Stimulated activated CD8-positive, alpha-beta memory T cell treated with anti-CD3 and anti-CD28 coated beads, Interleukin-4, amount 100 ng/mL, for 4 hours (primary cell): Measurements from ENCODE around the gene SPON2.

Experiments
- DNase-seq, 2 donors: peaks; one replicate each; pipeline ENCODE4 v3.0.0-alpha.2; 2020; ENCODE audit warnings: low read depth in 2 of 2, low spot score in 1 of 2

SPON2 gene

GRCh38 chr4:1208970-1209704 is 36.8 kb upstream of the SPON2 start:
- DNase-seq = no peak

DNA sequence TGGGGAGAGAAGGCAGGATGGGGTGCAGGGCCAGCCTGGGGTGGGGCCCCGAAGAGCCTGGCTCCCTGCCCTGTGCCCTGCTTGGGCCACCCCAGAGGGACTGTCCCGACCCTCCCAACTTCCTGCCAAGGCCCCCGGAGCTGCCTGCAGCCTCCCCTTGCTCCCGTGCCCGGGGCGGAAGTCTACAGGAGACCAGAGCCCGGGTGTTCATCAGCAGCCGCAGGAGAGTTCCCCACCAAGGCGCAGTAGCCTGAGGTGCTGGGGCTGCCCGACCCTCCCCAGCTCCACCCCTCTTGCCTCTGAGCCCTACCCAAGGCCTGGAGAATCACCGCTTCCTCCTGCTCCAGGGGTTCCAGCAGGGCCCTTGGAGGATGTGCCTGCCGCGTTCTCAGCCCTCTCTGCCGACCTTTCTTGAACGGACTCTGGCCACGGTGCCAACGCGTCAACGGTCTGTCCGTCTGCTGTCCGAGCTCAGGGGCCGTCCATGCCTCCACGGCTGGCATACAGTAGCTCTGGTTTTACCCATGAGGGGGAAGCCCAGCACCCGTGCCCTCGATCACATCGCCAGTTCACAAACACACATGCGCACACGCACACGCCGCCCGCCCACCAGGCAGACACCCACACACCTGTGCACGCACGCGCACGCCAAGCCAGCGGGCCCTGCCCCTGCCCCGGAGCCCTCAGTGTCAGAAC is 36.0 kb upstream of the SPON2 start:
- DNase-seq = no peak

- no peak for DNase-seq
Measured at GRCh38 chr4:1207603-1208265, 35.4 kb upstream of the SPON2 start.

DNA sequence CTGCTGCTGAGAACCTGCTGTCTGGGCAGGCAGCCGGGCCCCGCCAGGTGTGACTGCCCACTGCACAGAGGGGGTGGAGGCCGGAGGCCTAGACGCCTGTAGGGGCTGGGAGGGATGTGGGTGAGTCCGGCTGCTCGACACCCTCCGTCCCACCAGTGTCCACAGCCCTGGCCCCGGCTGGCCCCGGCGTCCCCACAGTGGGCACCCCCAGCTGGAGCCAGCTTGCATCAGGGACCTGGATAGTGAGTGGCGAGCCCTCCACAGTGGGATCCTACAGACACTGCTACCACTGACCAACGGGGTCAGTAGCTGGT is 34.7 kb upstream of the SPON2 start:
- no peak for DNase-seq

- DNase-seq = no peak
Measured at GRCh38 chr4:1206299-1207156, 34.1 kb upstream of the SPON2 start.

DNA sequence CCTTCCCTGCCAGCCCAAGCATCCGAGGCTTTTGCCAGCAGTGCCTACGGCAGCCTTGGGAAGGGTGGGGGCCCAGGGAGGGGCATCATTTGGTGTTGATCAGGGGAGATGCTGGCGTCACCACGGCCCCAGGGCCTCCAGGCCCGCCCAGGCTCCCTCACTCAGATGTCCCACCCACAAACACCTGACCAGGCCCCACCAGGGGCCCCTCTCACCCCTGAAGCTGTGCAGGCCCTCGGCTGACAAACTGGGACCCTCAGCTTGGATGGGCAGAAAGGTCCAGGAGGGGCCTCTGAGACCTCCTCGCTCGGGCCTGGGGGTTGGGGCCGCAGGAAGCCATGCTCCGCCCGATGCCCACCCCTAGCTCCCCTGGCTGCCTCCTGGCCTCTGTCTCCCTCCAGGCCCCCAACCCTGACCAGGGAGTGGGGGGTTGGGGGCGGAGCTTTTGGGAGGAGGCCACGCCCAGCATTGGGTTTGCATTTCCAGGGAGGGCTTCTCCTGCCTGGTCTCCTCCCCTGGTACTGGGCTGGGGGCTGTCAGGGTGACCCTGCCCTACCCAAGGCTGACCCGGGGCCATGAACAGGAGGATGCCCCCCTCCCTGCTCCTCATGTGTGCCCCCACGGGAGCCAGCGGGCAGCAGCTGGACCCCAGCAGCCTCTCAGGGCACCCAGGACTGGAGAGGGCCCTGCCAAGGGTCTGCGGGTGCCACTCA is 33.4 kb upstream of the SPON2 start:
- DNase-seq = no peak

- no peak for DNase-seq
Measured at GRCh38 chr4:1204828-1205585, 32.6 kb upstream of the SPON2 start.

GRCh38 chr4:1204286-1204827 is 32.0 kb upstream of the SPON2 start:
- no peak for DNase-seq

- no peak for DNase-seq
Measured at GRCh38 chr4:1203026-1203616, 30.7 kb upstream of the SPON2 start.

DNA sequence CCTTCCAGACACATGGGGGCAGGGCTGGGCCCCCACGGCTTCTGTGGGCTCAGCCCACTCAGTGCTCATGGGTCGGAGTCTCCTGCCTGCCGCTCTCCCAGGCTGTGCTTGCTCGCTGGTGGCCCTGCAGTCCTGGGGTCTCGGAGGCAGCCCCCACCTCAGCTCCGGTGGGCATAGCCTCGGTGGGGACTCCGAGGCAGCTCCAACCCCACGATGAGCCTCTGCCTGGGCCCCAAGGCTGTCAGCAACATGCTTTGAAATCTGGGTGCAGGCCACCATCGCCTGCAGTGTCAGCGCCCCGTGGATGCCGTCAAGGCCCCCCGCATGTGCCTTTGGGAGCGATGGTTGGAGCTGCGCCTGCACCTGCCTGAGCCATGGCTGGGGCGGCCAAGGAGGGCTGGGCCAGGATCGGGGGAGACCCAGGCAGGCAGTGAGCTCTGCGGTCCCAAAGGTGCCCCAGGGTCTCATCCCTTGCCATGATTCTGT is 30.2 kb upstream of the SPON2 start:
- DNase-seq = no peak

- DNase-seq = peak; percentile 48 to 61
Measured at GRCh38 chr4:1201851-1202525, 29.6 kb upstream of the SPON2 start.

GRCh38 chr4:1200425-1201035 is 28.1 kb upstream of the SPON2 start:
- no peak for DNase-seq

GRCh38 chr4:1199556-1200331 is 27.4 kb upstream of the SPON2 start:
- no peak for DNase-seq

GRCh38 chr4:1198098-1198844 is 25.9 kb upstream of the SPON2 start:
- DNase-seq = no peak

GRCh38 chr4:1196421-1197183 is 24.2 kb upstream of the SPON2 start:
- DNase-seq = no peak

- DNase-seq = no peak
Measured at GRCh38 chr4:1195891-1196401, 23.6 kb upstream of the SPON2 start.
